GM19468 (cell line): ENCODE data around the gene SPACA4.

Experiments used
- ATAC-seq: cut with Tn5 transposase; IDR thresholded peaks from one replicate; pipeline ENCODE4 v1.9.1; 2021; ENCODE audit warnings: mild to moderate bottlenecking, moderate library complexity, moderate number of reproducible peaks; ENCODE audit not compliant: unreplicated experiment; ENCODE audit errors: extremely low read depth

The SPACA4 gene

DNA sequence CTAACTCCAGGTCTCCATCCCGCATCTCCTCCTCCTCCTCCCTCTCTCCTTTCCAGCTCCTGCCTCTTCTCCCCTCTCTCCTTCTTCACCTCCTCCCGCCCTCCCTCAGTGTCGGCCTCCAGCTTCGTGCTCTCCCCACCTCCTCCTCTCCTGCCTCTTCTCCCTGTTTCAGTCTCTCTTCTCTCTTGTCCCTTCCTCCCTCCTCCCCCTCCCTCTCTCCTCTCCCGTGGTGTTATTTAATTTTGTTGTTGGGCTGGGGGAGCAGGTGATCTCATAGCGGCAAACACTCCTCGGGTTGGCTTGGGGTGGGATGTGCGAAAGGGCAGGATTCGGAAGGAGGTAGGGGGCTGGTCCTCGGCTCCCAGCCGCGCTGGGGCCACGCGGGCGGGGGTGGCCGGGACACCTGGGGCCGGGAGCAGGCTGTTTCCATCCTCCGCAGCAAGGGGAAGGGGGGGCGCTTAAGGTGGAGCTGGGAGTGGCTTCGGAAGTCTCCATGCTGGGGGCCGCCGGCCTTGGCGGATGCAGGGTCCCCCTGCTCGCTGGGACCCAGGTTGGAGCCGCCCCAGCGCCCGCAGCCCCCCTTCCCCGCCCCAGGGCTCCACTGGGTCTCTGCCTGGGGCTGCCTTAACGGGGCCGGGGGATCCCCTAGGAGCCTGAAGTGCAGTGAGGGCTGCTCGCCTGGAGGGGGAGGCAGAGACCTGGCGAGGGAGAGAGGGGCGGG, 39.6 kb downstream of the SPACA4 start, which contains the start of gene CA11:
Gene CA11 (minus strand): TSS at position 187 of the 721 bp plus-strand sequence. CDS start 555 bp downstream, outside the sequence.
- no peak for ATAC-seq

DNA sequence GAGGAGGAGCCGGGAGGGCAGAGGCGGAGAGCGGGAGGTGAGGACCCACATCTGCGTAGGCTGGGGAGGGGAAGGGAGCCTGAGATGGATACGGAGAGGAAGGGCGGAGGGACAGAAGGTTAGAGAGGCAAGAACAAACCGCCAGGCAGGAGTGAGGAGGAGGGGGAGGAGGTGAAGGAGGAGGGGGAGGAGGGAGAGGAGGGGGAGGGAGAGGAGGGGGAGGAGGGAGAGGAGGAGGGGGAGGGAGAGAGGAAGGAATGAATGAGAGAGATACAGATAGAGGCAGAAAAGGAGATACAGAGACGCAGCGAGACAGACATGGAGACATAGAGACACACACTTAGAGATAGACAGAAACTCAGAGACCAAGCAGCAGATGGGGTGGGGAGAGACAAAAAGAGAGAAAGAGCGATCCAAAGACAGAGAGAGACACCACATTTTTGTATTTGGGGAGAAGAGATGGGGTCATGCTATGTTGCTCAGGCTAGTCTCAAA, 40.2 kb downstream of the SPACA4 start:
- no peak for ATAC-seq

DNA sequence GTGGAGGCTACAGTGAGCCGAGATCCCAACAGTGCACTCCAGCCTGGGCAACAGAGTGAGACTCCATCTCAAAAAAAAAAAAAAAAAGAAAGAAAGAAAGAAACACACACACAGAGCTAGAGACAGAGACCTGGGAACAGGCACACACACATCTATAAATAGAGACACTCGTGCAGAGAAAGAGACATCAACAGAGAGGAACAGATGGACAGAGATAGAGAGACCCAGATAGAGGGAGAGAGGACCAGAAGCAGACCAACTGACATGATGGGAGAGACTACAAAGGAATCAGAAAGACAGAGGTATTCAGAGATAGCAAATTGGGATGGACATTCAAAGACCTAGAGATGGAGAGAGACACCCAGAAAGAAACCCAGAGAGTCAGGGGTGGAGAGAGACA, 41.6 kb downstream of the SPACA4 start:
- ATAC-seq, result no peak

DNA sequence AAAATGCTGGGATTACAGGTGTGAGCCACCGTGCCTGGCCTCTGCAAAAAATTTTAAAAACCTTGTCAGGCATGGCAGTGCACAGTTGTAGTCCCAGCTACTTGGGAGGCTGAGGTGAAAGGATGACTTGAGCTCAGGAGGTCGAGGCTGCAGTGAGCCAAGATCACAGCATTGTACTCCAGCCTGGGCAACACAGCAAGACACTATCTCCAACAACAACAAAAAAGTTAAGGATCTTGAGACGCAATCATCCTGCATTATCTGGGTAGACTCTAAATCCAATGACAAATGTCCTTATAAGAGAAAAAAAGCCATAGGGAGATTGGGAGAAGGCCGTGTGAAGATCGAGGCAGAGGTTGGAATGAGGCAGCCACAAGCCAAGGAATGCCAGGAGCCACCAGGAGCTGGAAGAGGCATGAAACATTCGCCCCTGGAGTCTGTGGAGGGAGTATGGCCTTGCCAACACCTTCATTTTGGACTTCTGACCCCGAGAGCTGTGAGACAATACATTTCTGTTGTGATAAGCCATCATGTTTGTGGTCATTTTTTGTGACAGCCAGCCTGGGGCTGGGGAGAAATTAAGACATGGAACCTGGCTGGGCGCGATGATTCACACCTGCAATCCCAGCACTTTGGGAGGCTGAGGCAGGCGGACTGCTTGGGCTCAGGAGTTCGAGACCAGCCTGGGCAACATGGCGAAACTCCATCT, 44.6 kb downstream of the SPACA4 start:
- ATAC-seq, result no peak

DNA sequence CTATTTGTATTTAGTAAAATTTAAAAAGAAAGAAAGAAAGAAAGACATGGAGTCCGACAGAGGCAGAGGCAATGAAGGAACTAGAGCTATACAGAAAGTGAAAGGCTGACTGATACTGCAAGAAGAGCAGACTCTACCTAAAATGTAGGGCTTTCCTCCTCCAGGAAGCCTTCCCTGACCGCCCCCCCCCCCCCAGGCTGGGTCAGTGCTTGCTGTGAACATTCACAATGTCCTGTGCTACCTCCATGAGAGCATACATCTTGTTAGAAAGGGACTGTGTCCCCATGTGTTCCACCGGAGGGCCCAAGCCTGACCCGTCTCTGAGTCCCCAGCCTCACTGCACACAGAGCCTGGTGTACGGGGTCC, 45.1 kb downstream of the SPACA4 start:
- no peak for ATAC-seq

DNA sequence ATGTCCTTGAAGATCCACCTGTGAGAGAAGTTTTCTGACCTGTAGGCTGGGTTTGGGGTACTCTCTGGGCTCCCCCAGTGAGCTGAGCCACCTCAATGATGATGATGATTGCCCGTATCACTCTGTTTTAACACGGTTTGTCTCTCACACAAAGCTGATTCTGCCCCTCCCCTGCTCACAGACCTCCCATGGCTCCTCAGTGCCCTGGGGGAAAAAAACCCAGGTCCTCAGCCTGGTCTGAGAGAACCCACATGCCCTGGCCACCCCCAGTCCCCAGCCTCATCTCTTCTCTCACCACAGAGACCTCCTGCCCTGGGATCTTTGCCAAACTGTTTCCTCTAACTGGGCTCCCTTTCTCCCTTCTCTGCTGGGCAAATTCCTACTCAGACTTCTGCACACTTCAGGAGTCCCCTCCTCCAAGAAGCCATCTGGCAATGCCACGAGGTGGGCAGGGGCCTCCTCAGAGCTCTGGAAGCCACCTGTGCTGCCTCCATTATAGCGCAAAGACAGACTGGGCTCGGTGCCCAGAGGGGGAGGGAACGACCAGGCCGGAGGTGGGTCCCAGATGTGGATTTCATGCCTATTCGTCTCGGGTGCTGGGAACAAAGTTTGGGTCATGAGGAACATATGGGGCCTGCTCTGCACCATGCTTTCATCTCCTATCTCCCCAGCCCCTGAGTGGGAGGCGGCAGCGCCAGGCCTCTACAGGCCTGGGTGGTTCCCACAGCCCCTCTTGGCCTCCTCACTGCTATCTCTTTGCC, 47.9 kb downstream of the SPACA4 start:
- no peak for ATAC-seq

DNA sequence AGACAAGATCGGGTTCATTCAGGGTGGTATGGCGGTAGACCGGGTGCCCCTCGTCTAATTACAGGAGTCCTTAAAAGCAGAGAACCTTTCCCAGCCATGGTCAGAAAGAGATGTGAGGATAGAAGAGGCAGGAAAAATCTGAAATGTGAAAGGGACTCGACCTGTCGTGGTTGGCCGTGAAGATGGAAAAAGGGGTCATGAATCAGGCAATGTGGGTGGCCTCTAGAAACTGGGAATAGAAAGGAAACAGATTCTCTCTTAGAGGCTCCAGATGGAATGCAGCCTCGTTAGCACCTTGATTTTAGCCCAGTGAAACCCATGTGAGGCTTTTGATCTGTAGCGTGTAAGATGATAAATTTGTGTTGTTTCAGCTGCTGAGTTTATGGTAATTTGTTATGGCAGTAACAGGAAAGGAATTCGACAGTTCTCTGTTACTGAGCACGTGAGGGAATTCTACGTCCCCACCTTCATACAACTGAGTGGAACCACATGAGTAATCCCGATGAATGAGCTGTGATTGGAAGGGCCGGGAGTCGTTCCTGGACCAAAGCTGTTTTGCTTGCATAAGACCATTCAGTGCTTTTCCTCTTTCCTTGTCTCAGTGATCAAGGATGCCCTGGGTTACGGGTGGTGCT, 50.4 kb downstream of the SPACA4 start:
- ATAC-seq, result no peak
